Retinal pigment epithelial cell (primary cell): ENCODE measurements around the gene SNRPA1.

Experiments used
- DNase-seq: peaks from one replicate; pipeline ENCODE4 v3.0.0-alpha.2; 2010; ENCODE audit warnings: low read depth
- H3K4me3 ChIP-seq: 2 replicates; pipeline ENCODE4 v1.5.1; 2011; ENCODE audit warnings: mild to moderate bottlenecking, low read length, control low read depth, moderate library complexity
- TF ChIP-seq, protein P1 (sequence below): conservative IDR thresholded peaks from 2 replicates; pipeline ENCODE4 v1.5.1; 2011; ENCODE audit warnings: low read depth, low read length, control low read depth, inconsistent platforms

SNRPA1 gene

DNA sequence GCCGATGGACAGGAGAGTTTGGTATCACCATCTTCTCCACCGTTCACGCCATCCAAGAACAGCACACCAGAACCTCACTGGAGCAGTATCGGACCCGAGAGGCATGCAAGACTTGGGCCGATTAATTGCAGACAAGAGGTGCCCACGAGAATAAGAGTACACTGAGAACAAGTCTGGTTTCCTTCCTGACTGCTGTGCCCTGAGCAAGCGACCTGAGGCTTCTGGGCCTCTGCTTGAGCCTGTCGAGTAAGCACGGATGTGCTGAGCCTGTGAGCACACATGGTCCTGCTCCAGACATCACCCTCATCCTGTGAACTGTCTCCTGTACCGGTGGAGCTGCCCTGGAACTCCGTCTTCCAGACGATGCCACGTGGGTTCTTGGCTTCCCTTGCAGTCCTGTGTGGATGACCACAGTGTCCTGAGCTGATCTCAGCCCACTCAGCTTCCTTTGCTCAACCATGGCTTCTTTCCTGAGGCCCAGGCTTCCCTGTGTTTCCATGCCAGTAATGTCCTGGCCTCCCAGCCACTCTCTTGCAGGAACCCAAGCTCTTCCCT lies 34.3 kb upstream of the SNRPA1 start:
- no peak for DNase-seq
- TF ChIP-seq, protein P1, sequence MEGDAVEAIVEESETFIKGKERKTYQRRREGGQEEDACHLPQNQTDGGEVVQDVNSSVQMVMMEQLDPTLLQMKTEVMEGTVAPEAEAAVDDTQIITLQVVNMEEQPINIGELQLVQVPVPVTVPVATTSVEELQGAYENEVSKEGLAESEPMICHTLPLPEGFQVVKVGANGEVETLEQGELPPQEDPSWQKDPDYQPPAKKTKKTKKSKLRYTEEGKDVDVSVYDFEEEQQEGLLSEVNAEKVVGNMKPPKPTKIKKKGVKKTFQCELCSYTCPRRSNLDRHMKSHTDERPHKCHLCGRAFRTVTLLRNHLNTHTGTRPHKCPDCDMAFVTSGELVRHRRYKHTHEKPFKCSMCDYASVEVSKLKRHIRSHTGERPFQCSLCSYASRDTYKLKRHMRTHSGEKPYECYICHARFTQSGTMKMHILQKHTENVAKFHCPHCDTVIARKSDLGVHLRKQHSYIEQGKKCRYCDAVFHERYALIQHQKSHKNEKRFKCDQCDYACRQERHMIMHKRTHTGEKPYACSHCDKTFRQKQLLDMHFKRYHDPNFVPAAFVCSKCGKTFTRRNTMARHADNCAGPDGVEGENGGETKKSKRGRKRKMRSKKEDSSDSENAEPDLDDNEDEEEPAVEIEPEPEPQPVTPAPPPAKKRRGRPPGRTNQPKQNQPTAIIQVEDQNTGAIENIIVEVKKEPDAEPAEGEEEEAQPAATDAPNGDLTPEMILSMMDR, result no peak
- H3K4me3 ChIP-seq, result no peak overlapping the region

DNA sequence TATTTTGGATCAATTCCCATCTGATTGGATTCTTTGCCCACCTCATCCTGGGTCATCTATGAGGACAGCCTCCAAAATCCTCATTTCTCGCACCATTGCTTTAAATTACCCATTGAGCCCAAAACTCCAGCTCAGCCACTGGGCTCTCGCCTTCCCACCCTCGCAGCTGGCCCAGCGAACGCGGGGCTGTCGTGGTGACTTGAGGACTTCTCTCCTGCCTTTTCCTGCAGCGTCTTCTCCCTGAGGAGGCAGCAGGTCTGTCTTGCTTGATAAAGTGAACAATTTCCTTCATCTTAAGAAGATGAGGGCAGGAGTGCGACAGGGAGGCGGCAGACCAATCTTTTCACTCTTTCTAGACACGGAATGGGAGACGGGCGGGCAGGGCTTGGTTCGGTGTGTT lies 33.0 kb upstream of the SNRPA1 start:
- TF ChIP-seq, protein P1, result no peak
- DNase-seq, result no peak
- no peak overlapping the region for H3K4me3 ChIP-seq

DNA sequence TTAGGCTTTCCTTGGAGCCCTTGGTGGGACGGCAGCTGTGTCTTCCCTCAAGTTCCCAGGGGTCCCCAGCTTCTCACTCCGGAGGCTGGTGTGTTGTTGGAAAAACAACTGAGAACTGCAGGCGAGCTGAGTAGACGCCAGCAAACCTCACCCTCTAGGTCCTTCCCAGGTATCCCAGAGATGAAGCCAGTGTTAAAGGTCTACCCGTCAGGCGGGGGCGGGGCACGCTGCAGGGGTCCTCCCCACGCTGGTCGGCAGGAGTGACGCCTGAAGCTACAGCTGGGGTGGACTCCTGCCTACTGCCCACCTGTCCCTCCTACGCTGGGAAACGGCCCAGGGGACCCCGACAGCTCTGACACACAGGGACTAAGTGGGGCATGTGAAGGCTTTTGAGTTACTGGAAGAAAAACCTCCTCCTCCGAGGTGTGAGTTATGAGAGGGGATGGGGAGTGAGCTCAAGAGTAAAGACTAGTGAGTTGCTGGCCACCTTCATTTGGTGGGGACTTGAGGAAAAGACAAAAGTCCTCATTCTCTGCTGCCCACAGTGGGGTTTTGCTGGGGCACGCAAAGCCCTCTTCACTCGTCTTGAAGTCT lies 32.2 kb upstream of the SNRPA1 start:
- no peak for DNase-seq
- TF ChIP-seq, protein P1, result no peak
- no peak overlapping the region for H3K4me3 ChIP-seq

DNA sequence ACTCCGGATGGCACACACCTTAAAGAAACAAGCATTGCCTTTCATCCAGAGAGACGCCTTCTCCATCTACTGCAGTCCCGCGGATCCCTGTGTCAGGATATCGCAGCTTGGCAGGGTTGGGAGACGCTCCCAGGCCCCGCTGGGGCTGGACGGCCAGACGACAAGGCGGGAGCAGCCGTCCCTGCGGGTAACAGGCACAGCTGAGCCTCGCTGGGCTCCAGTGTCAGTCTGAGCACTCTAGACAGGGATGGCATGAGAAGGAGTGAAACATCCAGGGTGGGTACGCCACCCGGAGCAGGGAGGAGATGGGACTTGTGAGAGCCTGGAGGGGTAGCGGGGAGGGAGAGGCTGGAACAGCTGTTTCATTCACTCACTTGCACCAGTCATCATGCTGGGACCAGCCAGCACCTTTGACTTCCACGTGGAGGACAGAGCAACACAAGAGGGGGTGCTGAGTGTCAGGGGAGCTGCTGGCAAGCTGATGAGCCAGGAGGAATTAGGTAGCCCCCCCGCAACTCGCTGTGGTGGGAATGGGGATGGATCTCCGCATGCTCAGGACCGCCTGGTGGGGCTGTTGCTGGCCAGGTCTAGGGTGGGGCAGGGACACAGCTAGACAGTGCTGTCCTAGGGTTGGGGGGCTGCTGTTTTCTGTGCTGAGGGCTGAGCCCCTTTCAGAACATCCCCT lies 31.6 kb upstream of the SNRPA1 start:
- TF ChIP-seq, protein P1, result no peak
- H3K4me3 ChIP-seq, result no peak overlapping the region
- DNase-seq, result no peak

DNA sequence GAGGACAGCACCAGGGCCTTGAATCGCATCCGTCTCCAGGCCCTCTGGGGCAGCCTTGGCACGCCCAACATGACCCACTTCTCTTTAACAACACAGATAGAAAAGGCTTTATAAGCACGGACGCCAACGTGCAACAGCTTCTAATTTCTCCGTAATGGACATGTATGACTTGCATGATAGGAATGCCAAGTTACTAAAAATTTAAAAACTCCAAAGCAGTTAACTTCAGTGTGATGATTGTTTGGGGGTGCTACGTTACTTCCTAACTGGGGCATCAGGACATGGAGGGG lies 30.9 kb upstream of the SNRPA1 start:
- no peak overlapping the region for H3K4me3 ChIP-seq
- TF ChIP-seq, protein P1, result no peak
- DNase-seq, result no peak

DNA sequence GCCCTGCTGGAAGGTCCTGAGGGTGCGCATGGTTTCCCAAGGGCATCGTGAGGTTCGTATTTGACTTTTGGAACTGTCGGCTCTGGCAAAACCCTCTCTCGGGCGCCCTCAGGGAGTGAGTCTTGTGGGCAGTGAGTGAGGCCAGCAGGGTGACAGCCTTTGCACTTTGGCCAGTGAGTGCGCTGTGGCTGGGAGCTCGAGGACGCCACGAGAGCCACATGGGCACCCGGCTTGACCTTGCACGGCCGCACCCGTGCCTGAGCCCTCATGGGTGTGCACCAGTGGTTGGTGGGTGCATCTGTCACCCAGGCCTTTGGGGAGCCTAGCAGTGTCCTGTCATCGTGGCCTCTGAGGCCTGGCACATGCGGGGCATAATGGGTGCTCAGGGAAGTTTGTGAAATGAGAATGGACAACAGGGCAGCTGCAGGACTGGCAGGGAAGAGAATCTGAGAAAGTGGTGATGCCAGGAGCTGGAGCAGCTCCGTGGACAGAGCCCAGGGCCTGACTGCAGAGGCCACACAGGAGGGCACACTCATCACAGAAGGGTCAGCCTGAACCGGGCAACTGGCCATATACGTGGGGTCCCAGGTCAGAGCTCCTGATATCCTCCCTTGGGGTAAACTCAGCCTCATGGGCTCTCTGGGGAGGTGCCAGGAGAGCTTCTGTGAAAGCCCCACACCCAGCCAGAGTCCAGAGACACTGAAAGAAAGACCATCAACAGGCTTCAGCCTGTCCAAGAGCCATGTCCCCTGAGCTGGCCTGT lies 30.4 kb upstream of the SNRPA1 start:
- TF ChIP-seq, protein P1, result no peak
- no peak for DNase-seq
- H3K4me3 ChIP-seq, result no peak overlapping the region
